Heart right ventricle (tissue), 16 donors: ENCODE measurements around the gene TCEAL3. TPM values are rescaled to one million over a fixed set of nuclear protein-coding genes. Genes with fewer than 3 reads are reported as not detected.

ENCODE experiments used
- ATAC-seq, 8 donors: fragments of 200-7000 bp; cut with Tn5 transposase; one replicate each; pipeline ENCODE4 v1.9.1; 2020; ENCODE audit warnings: mild to moderate bottlenecking in 8 of 8, moderate library complexity in 8 of 8, moderate number of reproducible peaks in 1 of 8
- DNase-seq, 2 donors: peaks; one replicate each; pipeline ENCODE4 v3.0.0-alpha.2; 2020
- H3K27ac ChIP-seq, 10 donors: fragments of 200-600 bp; sonication (generic) in 2 of 10; one replicate each; pipeline versions ENCODE4 v1.5.0 to v1.8.0; 2020 to 2022; ENCODE audit warnings: mild to moderate bottlenecking in 3 of 10
- H3K27me3 ChIP-seq, 7 donors: fragments of 200-600 bp; one replicate each; pipeline ENCODE4 v1.8.0; 2021 to 2022; ENCODE audit warnings: mild to moderate bottlenecking in 2 of 7
- H3K36me3 ChIP-seq, 9 donors: fragments of 200-600 bp; sonication (generic) in 1 of 9; one replicate each; pipeline versions ENCODE4 v1.5.0 to v1.8.0; 2020 to 2022; ENCODE audit warnings: mild to moderate bottlenecking in 2 of 9
- H3K4me1 ChIP-seq, 9 donors: fragments of 200-600 bp; sonication (generic) in 1 of 9; one replicate each; pipeline versions ENCODE4 v1.5.0 to v1.8.0; 2020 to 2022; ENCODE audit warnings: mild to moderate bottlenecking in 4 of 9
- H3K4me3 ChIP-seq, 10 donors: fragments of 200-600 bp; sonication (generic) in 2 of 10; one replicate each; pipeline versions ENCODE4 v1.5.0 to v1.8.0; 2020 to 2022; ENCODE audit warnings: mild to moderate bottlenecking in 7 of 10, moderate library complexity in 2 of 10
- H3K9me3 ChIP-seq, 11 donors: fragments of 200-600 bp in 10 of 11; sonication (generic) in 2 of 11; one replicate each; pipeline versions ENCODE4 v1.5.0 to v1.8.0; 2013 to 2022; ENCODE audit warnings: mild to moderate bottlenecking in 2 of 11, control low read depth in 1 of 11, moderate library complexity in 1 of 11
- WGBS, 2 donors: extraction: QIAGEN DNeasy Blood & Tissue Kit; methylation state at CpG; one replicate each; pipeline ENCODE4 v1.1.7; 2013; ENCODE audit warnings: inconsistent platforms in 1 of 2; 5-methylcytosine and 5-hydroxymethylcytosine counted together
- intact Hi-C, 10 donors: fragments of 100-400 bp; cut with DNase I; formaldehyde crosslinking; loops; one replicate each; pipeline versions ENCODE4 v1.11.1 to v1.14.2; 2022
- polyA plus RNA-seq, 2 donors: library from polyadenylated mRNA; stranded (reverse); fragments of 200-250 nt; gene quantifications; one replicate each; pipeline ENCODE4 v1.2.3, GENCODE V29; 2013
- total RNA-seq, 10 donors: library from RNA; stranded (reverse); fragmentation: NEBNext Ultra II Directional in 3 of 10; extraction: Animal tissue kit (Norgen Biotek cat#: 25700) in 3 of 10; gene quantifications; one replicate each; pipeline versions ENCODE4 v1.2.1 to v1.2.4, GENCODE V29; 2021 to 2023
- TF ChIP-seq, protein P1 (sequence below), 9 donors: fragments of 200-600 bp; sonication (generic) in 2 of 9; IDR thresholded peaks; one replicate each; pipeline versions ENCODE4 v1.5.0 to v1.8.0; 2021 to 2022; ENCODE audit warnings: antibody characterized with exemption in 9 of 9, mild to moderate bottlenecking in 5 of 9, moderate library complexity in 1 of 9
- donor health status: Arrhythmogenic right ventricular cardiomyopathy.
- donor health status: ischemic (EF 13 %, LVEDD 7.1; RV severe dilation, severe dysfunction).
- donor health status: healthy with polysubstance abuse.
- donor health status: DM: no; HTN: yes; CAD: no.
- donor health status: DM: no; HTN: no; CAD: no.
- donor health status: ischemic (EF 25% LVEDD 6.9; RV normal size, moderate dysfunction).
- donor health status: ischemic (EF 25% LVEDD 5.7; RV mildly dilated, moderate dysfunction).
- donor health status: healthy.
- donor health status: DM: yes; HTN: yes; CAD: no.
- donor health status: Ischemic cardiomyopathy.
- donor health status: ischemic (EF 35%, LVEDD 5.7; RV mildly dilated, moderate dysfunction).
- donor health status: nonischemic (EF 11% LVEDD 7.7; RV severe dilation, severe dysfunction).
- donor health status: DM: yes; HTN: yes; CAD: no.
- donor health status: PGD.
- donor health status: ischemic (EF 29% LVEDD 5.4; RV normal size, mild dysfunction).
- donor health status: nonischemic (EF 23%, LVEDD 6.1; RV moderate dilation, normal function).

TCEAL3 gene
- total and polyA plus RNA-seq, 12 donors: 16.7 to 38.6 (median 22.4) TPM

DNA sequence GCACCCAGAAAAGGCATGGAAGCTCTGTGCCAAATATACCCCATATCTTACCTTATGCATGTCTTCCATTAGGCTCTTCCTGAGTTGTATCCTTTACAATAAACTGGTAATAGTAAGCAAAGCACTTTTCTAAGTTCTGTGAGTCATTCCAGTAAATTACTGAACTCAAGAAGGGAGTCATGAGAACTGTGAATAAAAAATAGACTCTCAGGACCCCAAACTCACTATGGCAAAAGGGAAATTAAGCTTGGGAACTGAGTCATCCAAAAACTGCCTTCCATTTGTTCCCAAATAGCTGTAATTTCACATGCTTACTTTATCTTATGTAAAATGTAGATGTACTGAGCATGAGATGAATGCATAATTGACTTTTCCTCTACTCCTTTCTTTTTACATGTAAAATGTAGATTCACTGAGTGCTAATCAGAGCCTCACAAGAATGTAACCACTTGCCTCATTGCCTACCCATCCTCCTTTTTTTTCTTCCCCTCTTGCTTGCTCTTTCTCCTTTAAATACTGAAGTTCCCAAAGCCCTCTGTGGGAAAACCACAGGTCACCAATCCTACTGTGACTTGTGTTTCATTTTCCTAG, 8.1 kb downstream of the TCEAL3 start:
- Histone ChIP-seq H3K27ac (no peak overlapping the region), H3K4me1 (no peaks in the 10 kb centered on the region), H3K4me3 (no peak overlapping the region), H3K27me3 (no peaks in the 10 kb centered on the region), H3K9me3 (no peaks in the 10 kb centered on the region), H3K36me3 (peaks cover 0 to 5% (median 0%) of the 10 kb centered on the region in 9 donors)
- TF ChIP-seq, protein P1, sequence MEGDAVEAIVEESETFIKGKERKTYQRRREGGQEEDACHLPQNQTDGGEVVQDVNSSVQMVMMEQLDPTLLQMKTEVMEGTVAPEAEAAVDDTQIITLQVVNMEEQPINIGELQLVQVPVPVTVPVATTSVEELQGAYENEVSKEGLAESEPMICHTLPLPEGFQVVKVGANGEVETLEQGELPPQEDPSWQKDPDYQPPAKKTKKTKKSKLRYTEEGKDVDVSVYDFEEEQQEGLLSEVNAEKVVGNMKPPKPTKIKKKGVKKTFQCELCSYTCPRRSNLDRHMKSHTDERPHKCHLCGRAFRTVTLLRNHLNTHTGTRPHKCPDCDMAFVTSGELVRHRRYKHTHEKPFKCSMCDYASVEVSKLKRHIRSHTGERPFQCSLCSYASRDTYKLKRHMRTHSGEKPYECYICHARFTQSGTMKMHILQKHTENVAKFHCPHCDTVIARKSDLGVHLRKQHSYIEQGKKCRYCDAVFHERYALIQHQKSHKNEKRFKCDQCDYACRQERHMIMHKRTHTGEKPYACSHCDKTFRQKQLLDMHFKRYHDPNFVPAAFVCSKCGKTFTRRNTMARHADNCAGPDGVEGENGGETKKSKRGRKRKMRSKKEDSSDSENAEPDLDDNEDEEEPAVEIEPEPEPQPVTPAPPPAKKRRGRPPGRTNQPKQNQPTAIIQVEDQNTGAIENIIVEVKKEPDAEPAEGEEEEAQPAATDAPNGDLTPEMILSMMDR (IDR thresholded peaks at IDR 0.05): no peak
- ATAC-seq (no peak), DNase-seq (no peak)
- intact Hi-C loops: no loop called here

DNA sequence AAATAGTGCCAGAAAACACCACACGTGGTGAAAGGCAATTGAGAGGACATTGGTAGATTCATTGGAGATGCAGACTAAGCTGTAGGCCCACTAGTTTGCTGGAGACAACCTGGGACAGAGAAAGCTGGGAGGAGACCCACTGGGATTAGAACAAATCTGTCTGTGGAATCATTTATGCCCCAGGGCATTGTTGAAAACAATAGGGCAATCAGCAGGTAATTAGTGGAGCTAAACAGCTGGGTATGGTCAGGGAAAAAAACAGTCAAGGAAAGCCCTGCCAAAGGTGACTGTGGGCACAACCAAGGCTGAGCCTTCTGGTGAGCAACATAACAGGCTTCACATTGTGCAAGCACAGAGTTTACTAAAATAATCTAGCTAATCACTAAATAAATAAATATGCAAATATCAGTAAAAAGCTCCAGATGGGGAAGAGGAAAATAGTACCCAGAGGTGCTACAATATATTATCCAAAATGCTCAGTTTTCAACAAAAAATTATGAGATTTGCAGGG, 9.0 kb downstream of the TCEAL3 start:
- no peak for ATAC-seq
- DNase-seq: no peak
- WGBS, 2 donors: 41 to 47% methylated on average over 1 of the region's 1 CpG
- Histone ChIP-seq H3K36me3 (peaks cover 0 to 8% (median 0%) of the 10 kb centered on the region in 9 donors), H3K4me1 (no peaks in the 10 kb centered on the region), H3K27me3 (no peaks in the 10 kb centered on the region), H3K4me3 (no peak overlapping the region), H3K27ac (no peak overlapping the region), H3K9me3 (no peaks in the 10 kb centered on the region)
- intact Hi-C loops: no loop called here
- TF ChIP-seq, protein P1 (IDR thresholded peaks at IDR 0.05): no peak

DNA sequence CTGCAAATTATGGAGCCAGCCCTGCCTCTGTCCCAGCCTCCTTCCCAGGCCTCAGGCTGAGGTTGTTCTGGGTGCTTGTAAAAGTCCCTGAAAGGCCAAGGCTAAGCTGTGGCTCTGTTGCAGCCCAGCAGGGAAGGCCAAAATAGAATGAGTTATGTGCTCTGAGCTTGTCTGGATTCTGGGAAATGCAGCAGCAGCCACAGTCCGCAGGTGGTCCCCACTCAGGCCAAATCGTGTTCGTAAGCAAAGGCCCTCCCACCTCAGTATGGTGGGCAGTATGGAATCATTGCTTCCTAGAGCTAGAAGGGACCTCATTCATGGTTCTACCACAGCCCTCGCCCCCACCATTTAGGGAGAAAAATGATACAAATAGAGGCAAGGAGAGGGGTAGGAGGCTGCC, 16.3 kb downstream of the TCEAL3 start:
- Histone ChIP-seq H3K36me3 (peaks cover 0 to 15% (median 0%) of the 10 kb centered on the region in 9 donors), H3K4me3 (no peak overlapping the region), H3K27me3 (peaks cover 0 to 8% (median 0%) of the 10 kb centered on the region in 7 donors), H3K27ac (no peak overlapping the region), H3K4me1 (peaks cover 0 to 12% (median 0%) of the 10 kb centered on the region in 9 donors), H3K9me3 (no peaks in the 10 kb centered on the region)
- 68 to 70% methylated on average over 4 of the region's 4 CpGs for WGBS, 2 donors
- DNase-seq (no peak), ATAC-seq (no peak)
- TF ChIP-seq, protein P1 (IDR thresholded peaks at IDR 0.05): no peak
- intact Hi-C loops: loop anchor here in 2 of 10 donors (10.0 kb wide), 2 partner anchors 61 to 89 kb away; partner anchors contain the start of gene MORF4L2 (in 1 of the 2)

DNA sequence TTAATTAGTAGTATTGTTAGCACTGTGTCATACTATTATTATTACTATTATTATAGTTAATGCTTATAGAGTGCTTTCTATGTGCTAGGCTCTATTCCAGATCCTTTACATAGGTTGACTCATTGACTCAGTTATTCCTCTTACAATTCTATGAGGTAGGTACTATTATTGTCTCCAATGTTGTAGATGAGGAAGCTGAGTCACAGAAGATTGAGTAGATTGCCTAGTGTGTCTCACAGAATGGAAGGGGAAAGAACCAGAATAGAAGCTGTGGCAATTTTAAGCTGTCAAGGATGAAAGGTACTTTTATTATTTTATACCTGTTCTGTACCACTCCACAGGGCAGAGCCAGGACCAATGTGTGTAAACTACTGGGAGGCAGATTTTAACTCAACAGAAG, 19.1 kb downstream of the TCEAL3 start:
- H3K36me3 ChIP-seq: peaks cover 0 to 11% (median 0%) of the 10 kb centered on the region in 9 donors
- peaks cover 0 to 23% (median 7%) of the 10 kb centered on the region in 9 donors for H3K4me1 ChIP-seq
- H3K9me3 ChIP-seq: no peaks in the 10 kb centered on the region
- intact Hi-C loops: loop anchor here in 3 of 10 donors (5.0 to 10.0 kb wide), 4 partner anchors 58 to 95 kb away; partner anchors contain the start of gene MORF4L2 (in 2 of the 3)
- TF ChIP-seq, protein P1 (IDR thresholded peaks at IDR 0.05): no peak
- no peak overlapping the region for H3K4me3 ChIP-seq
- peaks cover 0 to 23% (median 0%) of the 10 kb centered on the region in 7 donors for H3K27me3 ChIP-seq
- ATAC-seq: no peak
- H3K27ac ChIP-seq: no peak overlapping the region
- no peak for DNase-seq
